H1 (cell line): ENCODE data around the gene MAPK4. TPM values are rescaled to one million over a fixed set of nuclear protein-coding genes. Genes with fewer than 3 reads are reported as not detected.

Experiments
- CTCF ChIA-PET: fragments of 300-600 bp; sonication (Branson Sonifier 250); formaldehyde crosslinking; loops from one replicate; lab custom pipeline; 2021; ENCODE audit not compliant: partially characterized antibody; lab: Charles Lee
- POLR2A ChIA-PET: fragments of 300-600 bp; sonication (Branson Sonifier 250); formaldehyde crosslinking; loops from one replicate; lab custom pipeline; 2021; ENCODE audit warnings: inconsistent platforms; ENCODE audit not compliant: partially characterized antibody; lab: Charles Lee
- DNase-seq, 2 experiments: peaks; one replicate each; pipeline versions ENCODE4 v3.0.0 to v3.0.0-alpha.2; 2010 to 2022; ENCODE audit warnings: low spot score in 2 of 2, low read depth in 1 of 2, mixed read lengths in 1 of 2
- FAIRE-seq: peaks from 2 replicates; lab custom pipeline; 2011; peaks lifted over from hg19 to GRCh38; lab: Jason Lieb, UNC
- H2AFZ ChIP-seq: 2 replicates; pipeline ENCODE4 v1.8.1; 2012; ENCODE audit warnings: low read length, inconsistent platforms
- H2AK5ac ChIP-seq: 2 replicates; pipeline ENCODE4 v1.6.1; 2013; ENCODE audit warnings: low read depth, low read length
- H2BK120ac ChIP-seq: replicated peaks from 2 replicates; pipeline ENCODE3; 2013; ENCODE audit warnings: low read depth, low read length, inconsistent platforms
- H2BK12ac ChIP-seq: 2 replicates; pipeline ENCODE4 v1.6.1; 2013; ENCODE audit warnings: low read depth, low read length
- H2BK15ac ChIP-seq: 2 replicates; pipeline ENCODE4 v1.6.1; 2013; ENCODE audit warnings: low read length
- H2BK20ac ChIP-seq: 2 replicates; pipeline ENCODE4 v1.6.1; 2013; ENCODE audit warnings: low read length
- H2BK5ac ChIP-seq: 2 replicates; pipeline ENCODE4 v1.6.1; 2013; ENCODE audit warnings: low read depth, low read length
- H3K14ac ChIP-seq: 2 replicates; pipeline ENCODE4 v1.6.1; 2013; ENCODE audit warnings: inconsistent platforms; ENCODE audit not compliant: insufficient read length
- H3K18ac ChIP-seq: 2 replicates; pipeline ENCODE4 v1.6.1; 2013; ENCODE audit warnings: low read length; ENCODE audit errors: extremely low read depth
- H3K23ac ChIP-seq: 2 replicates; pipeline ENCODE4 v1.6.1; 2013; ENCODE audit warnings: inconsistent platforms; ENCODE audit not compliant: insufficient read length
- H3K23me2 ChIP-seq: 2 replicates; pipeline ENCODE4 v1.6.1; 2013; ENCODE audit warnings: low read depth, low read length
- H3K27ac ChIP-seq: 2 replicates; pipeline ENCODE4 v1.6.1; 2011; ENCODE audit warnings: low read depth, low read length, inconsistent platforms
- H3K27me3 ChIP-seq, 4 experiments: replicated peaks in 1 of 4; 1 replicate in 1 of 4; 2 replicates in 3 of 4; pipeline versions ENCODE4 v1.6.1 to v1.8.1; 2011 to 2013; ENCODE audit warnings: low read length in 3 of 4, mild to moderate bottlenecking in 3 of 4, inconsistent platforms in 2 of 4, mixed read lengths in 2 of 4, moderate library complexity in 1 of 4; ENCODE audit not compliant: control insufficient read depth in 3 of 4, insufficient read depth in 3 of 4; ENCODE audit errors: extremely low read depth in 1 of 4
- H3K36me3 ChIP-seq, 4 experiments: 2 replicates each; pipeline versions ENCODE4 v1.6.1 to v1.8.1; 2011 to 2013; ENCODE audit warnings: mild to moderate bottlenecking in 4 of 4, low read length in 3 of 4, moderate library complexity in 2 of 4, control low read depth in 1 of 4, inconsistent platforms in 1 of 4; ENCODE audit not compliant: insufficient read depth in 4 of 4, control insufficient read depth in 2 of 4
- H3K4ac ChIP-seq: replicated peaks from 2 replicates; pipeline ENCODE3; 2013; ENCODE audit warnings: low read length, low read depth, mixed read lengths, inconsistent platforms; ENCODE audit not compliant: insufficient read length
- H3K4me1 ChIP-seq, 4 experiments: replicated peaks in 1 of 4; 1 replicate in 1 of 4; 2 replicates in 3 of 4; pipeline versions ENCODE4 v1.6.1 to v1.8.1; 2011 to 2013; ENCODE audit warnings: low read length in 3 of 4, inconsistent platforms in 2 of 4, mixed read lengths in 1 of 4; ENCODE audit not compliant: insufficient read depth in 4 of 4, control insufficient read depth in 3 of 4
- H3K4me2 ChIP-seq, 2 experiments: 2 replicates each; pipeline versions ENCODE4 v1.6.1 to v1.8.1; 2011 to 2013; ENCODE audit warnings: low read depth in 2 of 2, low read length in 2 of 2, control low read depth in 1 of 2, inconsistent platforms in 1 of 2, mild to moderate bottlenecking in 1 of 2; ENCODE audit not compliant: insufficient read depth in 1 of 2
- H3K4me3 ChIP-seq, 4 experiments: fragments of 200-600, 300-600 bp in 1 of 4; sonication (generic), shearing (Covaris generic), sonication (Bioruptor Twin) in 1 of 4; 2 replicates each; pipeline versions ENCODE4 v1.5.1 to v1.8.1; 2011 to 2016; ENCODE audit warnings: low read length in 4 of 4, low read depth in 3 of 4, control low read depth in 2 of 4, inconsistent platforms in 2 of 4, mild to moderate bottlenecking in 2 of 4, mixed read lengths in 1 of 4, moderate library complexity in 1 of 4; ENCODE audit not compliant: insufficient read depth in 2 of 4; ENCODE audit errors: extremely low read depth in 1 of 4
- H3K56ac ChIP-seq: replicated peaks from 2 replicates; pipeline ENCODE3; 2013; ENCODE audit warnings: low read depth, mild to moderate bottlenecking, mixed read lengths, low read length, inconsistent platforms; ENCODE audit not compliant: insufficient read length
- H3K79me1 ChIP-seq: 2 replicates; pipeline ENCODE4 v1.6.1; 2013; ENCODE audit warnings: low read depth, low read length, control low read depth
- H3K79me2 ChIP-seq, 2 experiments: 2 replicates each; pipeline versions ENCODE4 v1.6.1 to v1.8.1; 2012 to 2013; ENCODE audit warnings: low read length in 2 of 2, mild to moderate bottlenecking in 2 of 2, inconsistent platforms in 1 of 2; ENCODE audit not compliant: insufficient read depth in 2 of 2, control insufficient read depth in 1 of 2
- H3K9ac ChIP-seq, 4 experiments: replicated peaks in 1 of 4; 1 replicate in 1 of 4; 2 replicates in 3 of 4; pipeline versions ENCODE4 v1.6.1 to v1.8.1; 2011 to 2013; ENCODE audit warnings: low read depth in 3 of 4, low read length in 3 of 4, control low read depth in 2 of 4, mild to moderate bottlenecking in 2 of 4, moderate library complexity in 2 of 4, inconsistent platforms in 1 of 4; ENCODE audit errors: extremely low read depth in 1 of 4
- H3K9me3 ChIP-seq, 2 experiments: 2 replicates each; pipeline versions ENCODE4 v1.6.1 to v1.8.1; 2012 to 2013; ENCODE audit warnings: mild to moderate bottlenecking in 2 of 2, moderate library complexity in 2 of 2, control low read depth in 1 of 2, inconsistent platforms in 1 of 2, low read depth in 1 of 2, low read length in 1 of 2, mixed read lengths in 1 of 2; ENCODE audit not compliant: insufficient read depth in 2 of 2
- H4K20me1 ChIP-seq, 2 experiments: replicated peaks in 1 of 2; 2 replicates each; pipeline versions ENCODE3 to v1.8.1; 2011 to 2013; ENCODE audit warnings: inconsistent platforms in 2 of 2, low read length in 2 of 2, mild to moderate bottlenecking in 1 of 2; ENCODE audit not compliant: insufficient read depth in 2 of 2, control insufficient read depth in 1 of 2
- H4K5ac ChIP-seq: 2 replicates; pipeline ENCODE4 v1.6.1; 2013; ENCODE audit warnings: low read length, low read depth, mixed read lengths, inconsistent platforms; ENCODE audit not compliant: insufficient read length
- H4K8ac ChIP-seq: 2 replicates; pipeline ENCODE4 v1.8.0; 2013; ENCODE audit warnings: mild to moderate bottlenecking, moderate library complexity, low read length, inconsistent platforms; ENCODE audit not compliant: insufficient read depth; ENCODE audit errors: extremely low read depth
- H4K91ac ChIP-seq: replicated peaks from 2 replicates; pipeline ENCODE3; 2013; ENCODE audit warnings: low read length, mixed read lengths, inconsistent platforms; ENCODE audit not compliant: insufficient read length
- ASH2L ChIP-seq: fragments of 200-600, 300-600 bp; sonication (generic); IDR thresholded peaks from one replicate; pipeline ENCODE4 v1.7.1; 2017; ENCODE audit warnings: low read length
- CEBPB ChIP-seq: IDR thresholded peaks from 2 replicates; pipeline ENCODE4 v1.6.1; 2012; ENCODE audit warnings: low read depth, low read length
- EGR1 ChIP-seq: IDR thresholded peaks from 2 replicates; pipeline ENCODE4 v1.6.1; 2011; ENCODE audit warnings: low read depth, low read length, borderline replicate concordance
- EP300 ChIP-seq, 2 experiments: IDR thresholded peaks; 1 replicate in 1 of 2; 2 replicates in 1 of 2; pipeline ENCODE4 v1.6.1; 2011 to 2012; ENCODE audit warnings: low read depth in 2 of 2, low read length in 2 of 2, mild to moderate bottlenecking in 2 of 2, borderline replicate concordance in 1 of 2, inconsistent platforms in 1 of 2, moderate library complexity in 1 of 2
- HDAC6 ChIP-seq: IDR thresholded peaks from one replicate; pipeline ENCODE4 v1.7.1; 2012; ENCODE audit warnings: low read depth, mild to moderate bottlenecking, inconsistent platforms, low read length, moderate library complexity
- KDM1A ChIP-seq: fragments of 200-600, 300-600 bp; sonication (generic); IDR thresholded peaks from 2 replicates; pipeline ENCODE4 v1.7.1; 2016; ENCODE audit warnings: mild to moderate bottlenecking, low read length, borderline replicate concordance
- NANOG ChIP-seq: IDR thresholded peaks from 2 replicates; pipeline ENCODE4 v1.6.1; 2011; ENCODE audit warnings: low read length, low read depth, mild to moderate bottlenecking, inconsistent platforms; ENCODE audit not compliant: insufficient read depth, poor library complexity, severe bottlenecking
- RFX5 ChIP-seq: IDR thresholded peaks from 2 replicates; pipeline ENCODE4 v1.6.1; 2011; ENCODE audit warnings: low read depth, low read length, improper control_type of control experiment, borderline replicate concordance
- SAP30 ChIP-seq: fragments of 300-600 bp; sonication (generic); IDR thresholded peaks from 2 replicates; pipeline ENCODE4 v1.7.1; 2012; ENCODE audit warnings: low read length, moderate library complexity, mild to moderate bottlenecking, inconsistent platforms; ENCODE audit not compliant: insufficient read depth, insufficient replicate concordance
- SRF ChIP-seq: IDR thresholded peaks from 2 replicates; pipeline ENCODE4 v1.6.1; 2011; ENCODE audit warnings: mild to moderate bottlenecking, low read depth, low read length, moderate library complexity
- TBP ChIP-seq: IDR thresholded peaks from 2 replicates; pipeline ENCODE4 v1.6.1; 2011; ENCODE audit warnings: low read depth, low read length, improper control_type of control experiment
- TCF12 ChIP-seq: IDR thresholded peaks from 2 replicates; pipeline ENCODE4 v1.6.1; 2011; ENCODE audit warnings: low read depth, mild to moderate bottlenecking, low read length
- TEAD4 ChIP-seq: IDR thresholded peaks from 2 replicates; pipeline ENCODE4 v1.6.1; 2012; ENCODE audit warnings: low read depth, low read length, inconsistent platforms, mixed read lengths
- WGBS, 2 experiments: shearing (Covaris generic) in 1 of 2; methylation state at CpG; one replicate each; pipeline versions ENCODE4 v1.1.6 to v1.1.7; 2013 to 2015; ENCODE audit warnings: low lambda C conversion rate in 2 of 2, mixed read lengths in 2 of 2, inconsistent platforms in 1 of 2, low coverage in 1 of 2, missing lambda C conversion rate in 1 of 2; ENCODE audit not compliant: insufficient replicate concordance in 2 of 2, insufficient coverage in 1 of 2, insufficient read length in 1 of 2; ENCODE audit errors: extremely low coverage in 1 of 2, missing lambda C conversion rate in 1 of 2; 5-methylcytosine and 5-hydroxymethylcytosine counted together
- polyA plus RNA-seq, 7 experiments: library from polyadenylated mRNA; depleted of rRNA in 3 of 7; stranded (reverse) in 5 of 7; unstranded in 2 of 7; fragments of >200 nt in 5 of 7; fragments of 200-250 nt in 2 of 7; gene quantifications; 1 replicate in 5 of 7; 2 replicates in 1 of 7; 4 replicates in 1 of 7; pipeline versions ENCODE4 v1.2.1 to v1.2.3, GENCODE V29; 2011 to 2013; ENCODE audit warnings: missing spikeins in 2 of 7, mixed read lengths in 2 of 7
- total RNA-seq: library from RNA; stranded (reverse); fragmentation: NEBNext Ultra II Directional; extraction: Animal tissue kit (Norgen Biotek cat#: 25700); gene quantifications from 2 replicates; pipeline ENCODE4 v1.2.1, GENCODE V29; 2021
- TF ChIP-seq, protein P1 (sequence below): IDR thresholded peaks from 2 replicates; pipeline ENCODE4 v1.6.1; 2011; ENCODE audit warnings: low read length, improper control_type of control experiment

The MAPK4 gene
- total and polyA plus RNA-seq, 2 of the 8 experiments (the other 6 are each of a cell fraction or from before 2014, with no cell fraction given), result 3.2 to 3.7 TPM

DNA sequence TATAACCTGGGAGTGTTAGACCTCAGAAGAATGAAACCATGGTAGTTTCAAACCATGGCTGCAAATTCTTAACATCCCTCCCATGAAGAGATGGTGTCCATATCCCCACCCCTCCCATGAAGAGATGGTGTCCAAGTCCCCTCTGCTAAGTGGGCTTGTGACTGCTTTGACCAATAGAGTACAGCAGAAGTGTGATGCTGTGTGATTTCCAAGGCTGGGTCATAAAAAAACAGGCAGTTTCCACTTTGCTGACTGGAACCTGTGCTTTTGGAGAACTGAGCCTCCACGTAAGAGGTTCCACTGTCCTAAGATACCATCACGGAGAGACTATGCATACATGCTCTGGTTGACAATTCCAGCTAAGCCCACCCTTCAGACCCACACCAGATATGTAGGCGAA is 194.4 kb downstream of the MAPK4 start:
- Histone ChIP-seq H2BK15ac (no peak overlapping the region), H3K27me3 (no peaks in the 10 kb centered on the region), H3K23ac (no peak overlapping the region), H3K79me1 (no peaks in the 10 kb centered on the region), H3K9me3 (no peaks in the 10 kb centered on the region), H4K20me1 (no peaks in the 10 kb centered on the region), H3K4me2 (no peak overlapping the region), H4K91ac (no peak overlapping the region), H3K23me2 (no peaks in the 10 kb centered on the region), H3K79me2 (no peaks in the 10 kb centered on the region), H3K4ac (no peak overlapping the region), H2BK120ac (no peak overlapping the region), H2AK5ac (no peak overlapping the region), H3K14ac (no peak overlapping the region), H2BK12ac (no peak overlapping the region), H3K27ac (no peak overlapping the region), H4K8ac (no peak overlapping the region), H3K4me3 (no peak overlapping the region), H2BK5ac (no peak overlapping the region), H4K5ac (no peak overlapping the region), H3K9ac (no peak overlapping the region), H3K4me1 (peaks cover 0 to 6% (median 4%) of the 10 kb centered on the region in 4 experiments; a peak in 2 of 7 replicates), H3K18ac (no peak overlapping the region), H2BK20ac (no peak overlapping the region), H3K36me3 (no peaks in the 10 kb centered on the region; a peak in 1 of 8 replicates), H2AFZ (no peak overlapping the region), H3K56ac (no peak overlapping the region)
- POLR2A ChIA-PET, result no interaction called here
- 92% methylated on average over 3 of the region's 3 CpGs; no CpG with 5 or more reads in 1 of the 2 experiments for WGBS, 2 experiments
- CTCF ChIA-PET, result interaction anchor here (1.0 to 1.3 kb wide), 2 partner anchors 32 to 66 kb away, joined by 3 to 4 read pairs; partner anchors contain the start of gene MRO
- no peak for FAIRE-seq
- no peak for TF ChIP-seq TCF12
- no peak for TF ChIP-seq TBP
- no peak for TF ChIP-seq SAP30
- TF ChIP-seq ASH2L, result no peak
- no peak for TF ChIP-seq HDAC6
- TF ChIP-seq KDM1A, result no peak
- TF ChIP-seq EP300 (IDR thresholded peaks at IDR 0.05; ENCODE audit: borderline replicate concordance in 1 of 2, low read depth in 2 of 2, low read length in 2 of 2), result no peak
- no peak for TF ChIP-seq SRF
- TF ChIP-seq, protein P1, sequence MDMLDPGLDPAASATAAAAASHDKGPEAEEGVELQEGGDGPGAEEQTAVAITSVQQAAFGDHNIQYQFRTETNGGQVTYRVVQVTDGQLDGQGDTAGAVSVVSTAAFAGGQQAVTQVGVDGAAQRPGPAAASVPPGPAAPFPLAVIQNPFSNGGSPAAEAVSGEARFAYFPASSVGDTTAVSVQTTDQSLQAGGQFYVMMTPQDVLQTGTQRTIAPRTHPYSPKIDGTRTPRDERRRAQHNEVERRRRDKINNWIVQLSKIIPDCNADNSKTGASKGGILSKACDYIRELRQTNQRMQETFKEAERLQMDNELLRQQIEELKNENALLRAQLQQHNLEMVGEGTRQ, result no peak
- TF ChIP-seq EGR1, result no peak
- TF ChIP-seq TEAD4, result no peak
- TF ChIP-seq RFX5, result no peak
- TF ChIP-seq NANOG, result no peak
- no peak for TF ChIP-seq CEBPB
- peak in 1 of 2 experiments; percentile 4 for DNase-seq
